NOMO-1 (cell line): ENCODE results near the gene SMCO4.
"Not testable (repeated sequence)": the region's sequence is repeated elsewhere in the genome, so short reads cannot be mapped to it uniquely, and the experiment has no call there.

ENCODE experiments used
- DNase-seq, 2 experiments: peaks; one replicate each; lab custom pipeline; 2025; ENCODE audit not compliant: unreplicated experiment in 2 of 2; lab: John Stamatoyannopoulos, UW

Gene SMCO4, protein sequence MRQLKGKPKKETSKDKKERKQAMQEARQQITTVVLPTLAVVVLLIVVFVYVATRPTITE

DNA sequence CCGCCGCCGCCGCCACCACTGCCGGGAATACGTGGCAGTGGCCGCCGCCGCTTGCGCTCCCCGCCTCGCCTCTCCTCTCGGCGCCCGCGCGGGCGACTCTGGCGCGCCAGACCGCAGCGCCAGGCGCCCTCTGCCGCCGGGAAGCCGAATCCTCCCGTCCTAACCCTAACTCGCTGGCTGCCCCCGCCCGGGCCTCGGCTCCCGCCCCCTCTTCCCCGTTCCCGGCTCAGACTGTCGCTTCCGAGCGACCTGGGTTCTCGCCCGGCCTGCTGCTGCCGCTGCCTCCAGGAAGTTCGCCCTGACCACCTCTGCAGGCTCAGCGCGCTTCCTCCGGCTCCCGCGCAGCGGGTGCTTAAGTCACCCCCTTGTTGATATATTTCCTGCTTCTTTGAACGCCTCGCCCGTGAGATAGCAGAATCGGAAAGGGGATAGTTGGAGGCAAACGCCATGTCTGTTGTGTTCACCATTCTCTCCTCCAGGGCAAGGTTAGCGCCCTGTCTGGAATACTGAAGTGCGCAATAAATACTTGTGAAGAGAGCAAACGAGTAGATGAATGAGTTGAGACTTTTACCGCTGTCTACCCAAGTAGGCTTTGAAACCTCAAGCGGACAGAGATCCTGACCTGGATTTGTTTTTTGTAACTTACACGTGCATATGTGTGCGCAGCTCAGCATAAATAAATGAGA is at the start of gene SMCO4:
Gene SMCO4 (minus strand): TSS at position 100 of the 686 bp plus-strand sequence. CDS start 64,202 bp downstream, outside the sequence.
- peak; percentile 73 to 89 for DNase-seq

- peak; percentile 60 to 67 for DNase-seq
These were observed 48.2 kb upstream of the SMCO4 start for GRCh38 chr11:93591247-93591898.

GRCh38 chr11:93589347-93589746 is 46.2 kb upstream of the SMCO4 start:
- DNase-seq, result no peak

- no peak for DNase-seq
These were observed 44.8 kb upstream of the SMCO4 start for GRCh38 chr11:93587858-93588581.

DNA sequence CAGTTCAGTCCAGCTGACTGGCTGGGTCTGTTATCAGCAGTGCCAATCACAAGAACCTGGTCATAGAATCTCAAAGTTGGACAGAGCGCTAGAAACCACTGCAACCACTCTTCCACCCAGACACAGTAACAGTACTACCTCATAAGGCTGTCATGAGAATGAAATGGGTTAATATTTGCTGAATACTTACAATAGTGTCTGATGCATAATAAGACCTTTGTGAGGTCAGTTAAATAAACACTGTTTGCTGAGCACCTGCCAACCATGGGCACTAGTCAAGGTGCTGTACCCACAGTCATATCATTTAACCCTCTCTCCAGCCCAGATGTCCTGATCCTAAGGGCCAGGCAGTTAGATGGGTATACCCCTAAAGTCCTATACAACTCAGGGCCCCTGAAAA is 44.2 kb upstream of the SMCO4 start:
- not testable (repeated sequence) for DNase-seq

DNA sequence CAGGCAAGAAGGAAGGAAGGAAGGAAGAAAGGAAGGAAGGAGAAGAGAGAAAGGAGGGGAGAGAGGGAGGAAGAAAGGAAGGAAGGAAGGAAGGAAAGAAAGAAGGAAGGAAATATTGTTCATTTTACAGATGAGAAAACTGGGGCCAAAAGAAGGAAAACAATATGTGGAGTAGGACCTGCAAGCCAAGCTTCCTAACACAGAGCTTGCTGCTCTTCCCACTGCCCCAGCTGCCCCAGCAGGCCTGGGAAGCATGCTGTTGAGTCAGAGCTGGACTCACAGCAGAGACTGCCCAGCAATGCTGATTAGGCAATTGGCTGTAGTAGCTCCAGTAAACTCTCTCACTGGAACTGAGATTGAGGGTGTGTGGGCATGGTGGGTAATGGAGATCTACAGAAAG is 42.6 kb upstream of the SMCO4 start:
- DNase-seq, result no peak

DNA sequence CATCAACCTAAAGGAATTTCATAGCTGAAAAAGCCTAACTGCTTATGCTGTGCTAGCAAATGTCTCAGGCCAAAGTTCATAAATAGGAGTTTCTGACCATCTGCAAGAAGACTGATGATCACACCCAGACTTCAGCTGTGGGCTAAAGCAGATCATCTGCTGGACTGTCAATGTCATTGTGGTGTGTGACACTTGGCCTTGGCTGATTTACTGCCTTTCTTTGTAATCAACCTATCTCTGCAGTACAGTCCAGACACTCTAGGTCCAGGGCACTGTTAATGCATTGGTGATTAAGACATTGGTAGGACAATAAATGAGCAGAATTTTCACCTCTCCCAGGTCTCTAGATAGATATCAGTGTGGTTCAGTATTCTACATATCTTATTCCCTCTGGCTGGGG is 40.3 kb upstream of the SMCO4 start:
- no peak for DNase-seq

GRCh38 chr11:93579187-93579751 is 36.1 kb upstream of the SMCO4 start:
- DNase-seq, result no peak

- DNase-seq, result no peak
These were observed 34.1 kb upstream of the SMCO4 start for GRCh38 chr11:93577286-93577685.

GRCh38 chr11:93576870-93577269 is 33.7 kb upstream of the SMCO4 start:
- not testable (repeated sequence) for DNase-seq

DNA sequence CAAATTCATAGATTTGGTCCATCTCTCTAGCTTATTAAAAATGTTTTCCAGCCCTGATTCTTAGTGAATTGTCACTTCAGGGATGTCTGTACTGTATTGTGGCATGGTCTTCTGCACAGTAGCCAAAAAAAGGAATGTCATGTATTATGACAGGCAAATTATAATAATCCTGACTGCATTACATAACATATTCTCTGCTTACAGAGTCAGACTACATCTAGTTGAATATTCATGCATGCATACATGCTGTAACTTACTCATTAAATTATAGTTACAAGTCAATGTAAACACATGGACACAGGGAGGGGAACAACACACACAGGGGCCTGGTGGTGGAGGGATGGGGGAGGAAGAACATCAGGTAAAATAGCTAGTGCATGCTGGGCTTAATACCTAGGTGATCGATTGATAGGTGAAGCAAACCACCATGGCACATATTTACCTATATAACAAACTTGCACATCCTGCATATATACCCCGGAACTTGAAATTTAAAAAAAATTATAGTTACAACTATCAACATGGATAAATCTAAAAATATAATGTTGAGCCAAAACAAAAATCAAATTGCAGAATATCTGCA is 31.5 kb upstream of the SMCO4 start:
- DNase-seq, result no peak

DNA sequence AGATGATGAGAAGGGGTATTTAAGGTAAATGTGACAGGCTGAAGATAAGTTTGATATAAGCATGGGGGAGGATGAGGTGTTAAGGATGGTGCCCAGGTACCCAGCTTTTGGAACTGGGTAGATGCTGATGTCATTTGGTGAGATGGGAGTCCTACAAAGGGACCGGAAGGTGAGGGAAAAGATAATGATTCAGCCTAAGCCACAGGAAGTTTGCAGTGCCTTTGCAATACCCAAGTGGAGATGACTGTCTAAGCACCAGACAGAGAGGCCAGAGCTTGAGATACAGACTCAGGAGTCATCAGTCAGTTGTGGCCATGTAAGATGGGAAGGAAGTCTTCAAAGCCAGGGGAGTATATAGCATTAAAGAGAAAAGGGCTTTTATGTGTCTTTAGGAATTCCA is 30.0 kb upstream of the SMCO4 start:
- peak in 1 of 2 experiments; percentile 4 for DNase-seq

DNA sequence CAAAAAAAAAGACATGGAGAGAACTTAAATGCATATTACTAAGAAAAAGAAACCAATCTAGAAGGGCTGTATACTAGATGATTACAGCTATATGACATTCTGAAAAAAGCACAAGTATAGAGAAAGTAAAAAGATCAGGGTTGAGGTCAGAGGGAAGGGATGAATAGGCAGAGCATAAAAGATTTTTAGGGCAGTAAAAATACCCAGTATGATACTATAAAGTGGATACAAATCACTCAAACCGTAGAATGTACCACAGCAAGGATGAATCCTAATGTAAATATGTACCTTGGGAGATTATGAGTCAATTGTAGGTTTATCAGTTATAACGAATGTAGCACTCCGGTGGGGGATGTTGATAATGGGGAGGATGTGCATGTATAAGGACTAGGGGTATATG is 29.4 kb upstream of the SMCO4 start:
- no peak for DNase-seq

GRCh38 chr11:93572171-93572570 is 29.0 kb upstream of the SMCO4 start:
- DNase-seq, result no peak

GRCh38 chr11:93571612-93572011 is 28.4 kb upstream of the SMCO4 start:
- no peak for DNase-seq

- DNase-seq, result peak in 1 of 2 experiments; percentile 16
These were observed 27.7 kb upstream of the SMCO4 start for GRCh38 chr11:93570759-93571413.

DNA sequence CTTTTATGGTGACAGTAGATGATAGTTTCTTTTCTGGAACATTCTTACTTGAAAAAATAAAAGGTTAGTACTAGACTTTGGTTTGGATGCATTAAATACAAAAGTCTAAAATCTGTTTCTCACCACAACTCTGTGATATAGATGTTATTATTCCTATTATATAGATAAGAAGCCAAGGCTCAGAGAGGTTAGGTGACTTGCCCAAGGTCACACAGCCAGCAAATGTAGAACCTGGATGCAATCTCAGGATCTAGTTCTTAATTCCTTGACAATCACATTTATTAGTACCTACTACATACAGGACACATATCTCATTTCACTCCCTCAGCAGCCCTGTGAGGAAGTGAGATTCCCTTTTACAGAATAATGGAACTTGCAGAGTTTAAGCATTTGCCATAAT is 26.3 kb upstream of the SMCO4 start:
- DNase-seq, result no peak

DNA sequence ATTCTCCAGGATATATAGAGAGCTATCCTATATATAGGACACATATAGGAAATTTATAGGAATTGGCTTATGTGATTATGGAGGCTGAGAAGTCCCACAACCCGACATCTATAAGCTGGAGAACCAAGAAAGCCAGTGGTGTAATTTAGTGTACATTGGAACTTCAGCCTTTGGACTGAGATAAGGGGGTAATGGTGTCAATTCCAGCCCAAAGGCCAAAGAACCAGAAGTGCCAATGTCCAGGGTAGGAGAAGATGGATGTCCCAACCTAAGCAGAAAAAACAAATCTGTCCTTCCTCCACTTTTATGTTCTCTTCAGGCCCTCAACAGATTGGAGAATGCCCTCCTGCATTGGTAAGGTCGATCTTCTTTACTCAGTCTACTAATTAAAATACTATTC is 25.5 kb upstream of the SMCO4 start:
- no peak for DNase-seq

DNA sequence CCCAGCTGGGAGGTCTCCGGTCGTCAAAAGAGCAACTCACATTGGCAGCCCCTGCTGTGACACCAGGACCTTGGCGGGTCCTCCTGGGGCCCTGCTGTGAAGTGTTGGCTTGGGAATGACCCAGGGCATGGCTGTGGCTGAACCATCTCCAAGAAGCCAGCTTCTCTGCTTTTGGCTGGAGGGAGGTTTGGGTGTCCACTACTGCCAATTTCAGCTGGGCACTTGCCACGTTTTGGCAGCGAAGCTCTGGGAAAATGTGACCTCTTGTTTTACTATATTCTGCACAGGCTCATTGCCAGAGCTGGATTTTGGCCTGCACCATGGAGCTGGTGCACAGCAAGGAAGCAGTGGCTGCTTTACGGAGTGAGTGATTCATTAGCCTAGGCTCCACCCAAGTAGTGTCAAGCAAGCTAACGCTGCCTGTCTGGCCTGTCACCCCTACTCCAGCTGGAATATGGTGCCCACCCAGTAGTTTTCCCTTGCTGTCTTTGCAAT is 24.3 kb upstream of the SMCO4 start:
- DNase-seq, result no peak

DNA sequence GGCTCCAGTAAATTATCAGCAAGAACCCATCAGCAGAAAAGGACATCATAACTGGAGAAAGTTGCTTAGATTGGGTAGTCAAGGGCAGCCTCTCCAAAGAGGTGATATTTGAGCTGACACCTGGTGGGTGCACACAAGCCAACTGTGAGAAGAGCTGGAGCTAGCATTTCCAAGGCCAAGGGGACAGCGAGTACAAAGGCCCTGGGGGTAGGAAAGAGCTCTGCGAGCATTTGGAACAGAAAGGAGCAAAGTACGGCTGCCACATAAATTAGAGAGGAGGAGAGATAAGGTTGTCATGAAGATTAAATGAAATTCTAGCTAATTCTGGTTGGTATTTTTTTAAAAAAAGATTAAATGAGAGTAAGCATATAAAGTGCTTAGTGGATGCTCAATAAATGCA is 21.7 kb upstream of the SMCO4 start:
- DNase-seq, result no peak
